Osteocyte (in vitro differentiated cells): ENCODE data around the gene PRC1. TPM values are rescaled to one million over a fixed set of nuclear protein-coding genes. Genes with fewer than 3 reads are reported as not detected.

ENCODE experiments used
- DNase-seq: peaks from one replicate; pipeline ENCODE4 v3.0.0; 2021; ENCODE audit warnings: mixed read lengths; ENCODE audit not compliant: unreplicated experiment; ENCODE audit errors: extremely low spot score
- H3K27ac Mint-ChIP-seq: one replicate; pipeline ENCODE4 v1.8.0; 2021; ENCODE audit warnings: mild to moderate bottlenecking, mixed read lengths; ENCODE audit not compliant: unreplicated experiment
- H3K27me3 Mint-ChIP-seq: one replicate; pipeline ENCODE4 v1.8.0; 2021; ENCODE audit warnings: mixed read lengths; ENCODE audit not compliant: unreplicated experiment
- H3K36me3 Mint-ChIP-seq: one replicate; pipeline ENCODE4 v1.8.0; 2021; ENCODE audit warnings: mixed read lengths; ENCODE audit not compliant: unreplicated experiment
- H3K4me1 Mint-ChIP-seq: one replicate; pipeline ENCODE4 v1.8.0; 2021; ENCODE audit warnings: mixed read lengths; ENCODE audit not compliant: unreplicated experiment
- H3K4me3 Mint-ChIP-seq: one replicate; pipeline ENCODE4 v1.8.0; 2021; ENCODE audit warnings: mild to moderate bottlenecking, moderate library complexity, mixed read lengths; ENCODE audit not compliant: unreplicated experiment
- H3K9me3 Mint-ChIP-seq: one replicate; pipeline ENCODE4 v1.8.0; 2021; ENCODE audit warnings: mixed read lengths; ENCODE audit not compliant: unreplicated experiment
- CTCF ChIP-seq: fragments of 200-600 bp; sonication (generic); IDR thresholded peaks from 2 replicates; pipeline ENCODE4 v1.5.0; 2021; ENCODE audit warnings: antibody characterized with exemption, mild to moderate bottlenecking, moderate library complexity
- total RNA-seq: library from RNA; stranded (reverse); gene quantifications from 2 replicates; pipeline ENCODE4 v1.2.1, GENCODE V29; 2021

PRC1 gene
- total RNA-seq, 1 donor from 2014 or later, result 33.9 TPM

- H3K4me1 Mint-ChIP-seq, result no peaks in the 10 kb centered on the region
- H3K27me3 Mint-ChIP-seq, result peaks cover 54% of the 10 kb centered on the region
- no peak overlapping the region for H3K4me3 Mint-ChIP-seq
- peak; percentile 60 for TF ChIP-seq CTCF
- H3K36me3 Mint-ChIP-seq, result no peaks in the 10 kb centered on the region
- H3K9me3 Mint-ChIP-seq, result no peaks in the 10 kb centered on the region
- no peak for DNase-seq
- no peak overlapping the region for H3K27ac Mint-ChIP-seq
These were observed 38.8 kb upstream of the PRC1 start for GRCh38 chr15:91032919-91033803.

GRCh38 chr15:91031796-91032195, 37.5 kb upstream of the PRC1 start:
- Mint-ChIP-seq H3K4me3 (no peak overlapping the region), H3K4me1 (no peaks in the 10 kb centered on the region), H3K27me3 (peaks cover 47% of the 10 kb centered on the region), H3K9me3 (no peaks in the 10 kb centered on the region), H3K27ac (no peak overlapping the region), H3K36me3 (no peaks in the 10 kb centered on the region)
- no peak for TF ChIP-seq CTCF
- no peak for DNase-seq

GRCh38 chr15:91027677-91028076, 33.3 kb upstream of the PRC1 start:
- Mint-ChIP-seq H3K36me3 (no peaks in the 10 kb centered on the region), H3K27ac (no peak overlapping the region), H3K4me1 (peaks cover 6% of the 10 kb centered on the region), H3K4me3 (no peak overlapping the region), H3K27me3 (peaks cover 19% of the 10 kb centered on the region), H3K9me3 (no peaks in the 10 kb centered on the region)
- TF ChIP-seq CTCF, result no peak
- DNase-seq, result no peak

GRCh38 chr15:91023720-91024119, 29.4 kb upstream of the PRC1 start:
- TF ChIP-seq CTCF, result no peak
- Mint-ChIP-seq H3K27me3 (no peaks in the 10 kb centered on the region), H3K27ac (no peak overlapping the region), H3K36me3 (no peaks in the 10 kb centered on the region), H3K9me3 (no peaks in the 10 kb centered on the region), H3K4me3 (peak overlapping the region; percentile 97), H3K4me1 (peaks cover 23% of the 10 kb centered on the region)
- DNase-seq, result no peak

- Mint-ChIP-seq H3K27me3 (no peaks in the 10 kb centered on the region), H3K9me3 (no peaks in the 10 kb centered on the region), H3K4me1 (peaks cover 23% of the 10 kb centered on the region), H3K27ac (peak overlapping the region; percentile 86), H3K4me3 (peak overlapping the region; percentile 97), H3K36me3 (no peaks in the 10 kb centered on the region)
- TF ChIP-seq CTCF, result no peak
- DNase-seq, result no peak
These were observed 28.4 kb upstream of the PRC1 start for GRCh38 chr15:91022832-91023129.
